ENCODE data around the gene LCN15. TPM values are rescaled to one million over a fixed set of nuclear protein-coding genes. Genes with fewer than 3 reads are reported as not detected.
A peak's percentile ranks its signal among the peaks of the same experiment; 100 is the strongest.

The LCN15 gene
- total and polyA plus RNA-seq, 2 of the 4 experiments (the other 2 are of a cell fraction) = not detected

- Histone ChIP-seq H2BK120ac (ENCODE audit: low read depth, low read length) (no peak overlapping the region), H4K20me1 (ENCODE audit: insufficient read depth, low read length) (peaks cover 67% of the 10 kb centered on the region), H2BK5ac (ENCODE audit: low read depth, low read length, poor library complexity, severe bottlenecking) (no peak overlapping the region), H2AFZ (replicated peaks; ENCODE audit: low read length, poor library complexity) (peak overlapping the region; percentile 58), H2AK9ac (replicated peaks; ENCODE audit: low read depth, low read length, poor library complexity) (peak overlapping the region; percentile 78), H3K4me1 (ENCODE audit: control insufficient read depth, insufficient read depth, low read length) (peaks cover 19% of the 10 kb centered on the region), H3K23ac (ENCODE audit: low read depth, low read length) (no peak overlapping the region), H2AK5ac (ENCODE audit: low read depth, low read length) (peak overlapping the region; percentile 8; the same call in 1 of the 2 replicates), H4K5ac (ENCODE audit: low read depth, low read length) (no peak overlapping the region), H3K79me1 (ENCODE audit: low read depth in 1 of 2, low read length in 2 of 2) (peaks cover 8 to 37% of the 10 kb centered on the region in 2 experiments), H4K91ac (ENCODE audit: insufficient read depth, low read depth, low read length) (no peak overlapping the region), H3K36me3 (ENCODE audit: control insufficient read depth, insufficient read depth, low read length) (peaks cover 47% of the 10 kb centered on the region), H3K18ac (ENCODE audit: low read depth, low read length) (no peak overlapping the region), H3K14ac (replicated peaks; ENCODE audit: low read depth, low read length) (no peak overlapping the region; the same call in 1 of the 2 replicates), H3K9ac (ENCODE audit: low read depth, low read length) (no peak overlapping the region), H3K56ac (ENCODE audit: extremely low read depth, insufficient read depth, low read length) (no peak overlapping the region), H3K27me3 (ENCODE audit: control insufficient read depth, insufficient read depth, low read length) (no peaks in the 10 kb centered on the region), H3K9me1 (ENCODE audit: insufficient read depth, low read length) (peaks cover 16% of the 10 kb centered on the region), H4K8ac (ENCODE audit: low read depth in 2 of 2, low read length in 2 of 2) (no peak overlapping the region), H3K4me2 (ENCODE audit: low read depth, low read length) (no peak overlapping the region), H3K27ac (ENCODE audit: insufficient read depth, low read length) (no peak overlapping the region), H2BK15ac (ENCODE audit: low read depth, low read length) (no peak overlapping the region), H3K4ac (ENCODE audit: low read depth, low read length) (no peak overlapping the region), H3K9me3 (ENCODE audit: control insufficient read depth, insufficient read depth, low read length) (no peaks in the 10 kb centered on the region), H3K4me3 (ENCODE audit: insufficient read depth, low read depth, low read length) (no peak overlapping the region), H2BK20ac (ENCODE audit: low read depth, low read length) (no peak overlapping the region)
- dilution Hi-C loops (cut with HindIII; ENCODE audit: low sequenced_read_pairs, unreplicated experiment) (no loop called here), intact Hi-C loops (cut with micrococcal nuclease) (no loop called here), in situ Hi-C loops (cut with MboI; ENCODE audit: low sequenced_read_pairs) (no loop called here)
- WGBS, 2 experiments (ENCODE audit: extremely low coverage in 2 of 2, insufficient read length in 1 of 2) = 78% methylated on average over 12 of the region's 30 CpGs; no CpG with 5 or more reads in 1 of the 2 experiments
- BruUV-seq (replicated peaks) = no TSS peak
- ATAC-seq (ENCODE audit: low read depth) (peak; percentile 45), DNase-seq (peak; percentile 80)
- ChIA-PET CTCF (no interaction called here), POLR2A (ENCODE audit: unreplicated experiment) (interaction anchor here (0.6 kb wide), 1 partner anchor 200 kb away, joined by 3 read pairs; no protein-coding TSS in a partner anchor)
- TF ChIP-seq MAZ (IDR thresholded peaks at IDR 0.05; ENCODE audit: borderline replicate concordance, low read depth, low read length) = peak; percentile 52; the same call in 1 of the 2 replicates
- peak; percentile 43 for TF ChIP-seq BHLHE40 (IDR thresholded peaks at IDR 0.05; ENCODE audit: low read depth, low read length)
- TF ChIP-seq ELK1 (IDR thresholded peaks at IDR 0.05; ENCODE audit: borderline replicate concordance, low read depth, low read length) = no peak
- no peak for TF ChIP-seq RFX5 (IDR thresholded peaks at IDR 0.05; ENCODE audit: low read depth, low read length)
- TF ChIP-seq MAFK (IDR thresholded peaks at IDR 0.05; ENCODE audit: low read depth, low read length) = peak; percentile 4; the same call in 1 of the 2 replicates
- TF ChIP-seq SMC3 (IDR thresholded peaks at IDR 0.05; ENCODE audit: low read depth, low read length) = no peak
- TF ChIP-seq RAD21 (IDR thresholded peaks at IDR 0.05; ENCODE audit: low read length) = no peak
- TF ChIP-seq POLR2A (IDR thresholded peaks at IDR 0.05; ENCODE audit: low read depth, low read length) = no peak
- TF ChIP-seq FOS (IDR thresholded peaks at IDR 0.05; ENCODE audit: low read depth, low read length) = 0 out of 2 replicates have a peak, but pooled peaks have one; percentile 31
- no peak for TF ChIP-seq CTCF (conservative IDR thresholded peaks at IDR 0.05; ENCODE audit: low read depth, low read length)
- TF ChIP-seq CHD1 (IDR thresholded peaks at IDR 0.05; ENCODE audit: low read depth, low read length) = no peak
- TF ChIP-seq RCOR1 (IDR thresholded peaks at IDR 0.05; ENCODE audit: insufficient replicate concordance, low read length) = no peak
- no peak for TF ChIP-seq USF2 (IDR thresholded peaks at IDR 0.05; ENCODE audit: low read depth, low read length)
Observed at GRCh38 chr9:136721339-136722092, 42.8 kb downstream of the LCN15 start.

Data from IMR-90 (cell line).